Activated CD8-positive, alpha-beta memory T cell treated with anti-CD3 and anti-CD28 coated beads, Interleukin-2, amount 50 U/mL, for 4 hours (primary cell): ENCODE results near the gene SFN.
"Not testable (repeated sequence)": the region's sequence is repeated elsewhere in the genome, so short reads cannot be mapped to it uniquely, and the experiment has no call there.

Experiments
- DNase-seq: peaks from one replicate; pipeline ENCODE4 v3.0.0-alpha.2; 2020

The SFN gene

GRCh38 chr1:26862781-26863684 is at the start of gene SFN:
SFN (plus strand) TSS chr1:26863149; CDS start chr1:26863213, 64 bp downstream.
- peak; percentile 45 for DNase-seq

GRCh38 chr1:26814377-26814776 is 48.6 kb upstream of the SFN start:
- no peak for DNase-seq

- no peak for DNase-seq
These were observed 48.1 kb upstream of the SFN start for GRCh38 chr1:26814893-26815292.

- no peak for DNase-seq
These were observed 42.1 kb upstream of the SFN start for GRCh38 chr1:26820784-26821269.

- no peak for DNase-seq
These were observed 40.1 kb upstream of the SFN start for GRCh38 chr1:26822737-26823395.

GRCh38 chr1:26824731-26825130 is 38.2 kb upstream of the SFN start:
- no peak for DNase-seq

- peak; percentile 74 for DNase-seq
These were observed 36.5 kb upstream of the SFN start, which contains the start of gene ZDHHC18 for GRCh38 chr1:26826261-26827105. ZDHHC18 (plus strand) TSS chr1:26826688; CDS start chr1:26826805, 117 bp downstream.

GRCh38 chr1:26827106-26827604 is 35.8 kb upstream of the SFN start:
- no peak for DNase-seq

- DNase-seq, result no peak
These were observed 35.3 kb upstream of the SFN start for GRCh38 chr1:26827663-26828062.

GRCh38 chr1:26828411-26828991 is 34.4 kb upstream of the SFN start:
- DNase-seq, result no peak

GRCh38 chr1:26829184-26829911 is 33.6 kb upstream of the SFN start:
- DNase-seq, result no peak

GRCh38 chr1:26831059-26831458 is 31.9 kb upstream of the SFN start:
- no peak for DNase-seq

- no peak for DNase-seq
These were observed 31.3 kb upstream of the SFN start for GRCh38 chr1:26831546-26832248.

GRCh38 chr1:26832249-26832960 is 30.5 kb upstream of the SFN start:
- DNase-seq, result no peak

- DNase-seq, result peak; percentile 85
These were observed 29.2 kb upstream of the SFN start for GRCh38 chr1:26833432-26834405.

- not testable (repeated sequence) for DNase-seq
These were observed 25.3 kb upstream of the SFN start for GRCh38 chr1:26837665-26838064.

- peak; percentile 33 for DNase-seq
These were observed 24.2 kb upstream of the SFN start for GRCh38 chr1:26838474-26839338.

GRCh38 chr1:26839339-26839722 is 23.6 kb upstream of the SFN start:
- no peak for DNase-seq
